ENCODE results near the gene KIRREL3.
A peak's percentile ranks its signal among the peaks of the same experiment; 100 is the strongest.

Gene KIRREL3

DNA sequence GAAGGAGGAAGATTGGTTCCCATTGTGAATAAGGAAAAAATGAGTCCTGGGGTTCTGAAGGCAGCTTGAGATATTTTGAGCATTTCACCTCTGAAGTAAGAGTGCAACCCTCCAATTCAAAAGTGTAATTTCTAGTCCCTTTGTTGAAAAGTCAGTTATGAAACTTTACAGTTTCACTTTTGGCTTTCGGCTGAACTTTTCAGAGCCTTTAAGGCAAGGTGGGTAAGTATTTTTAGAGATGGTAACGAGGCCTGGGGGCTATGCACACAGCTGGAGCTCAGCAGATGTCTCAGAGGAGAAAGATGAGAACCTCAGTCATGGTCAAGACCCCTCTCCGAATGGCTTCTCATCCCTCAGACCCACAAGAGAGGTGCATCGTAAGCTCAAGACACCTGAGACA is 267.6 kb downstream of the KIRREL3 start:
- TF ChIP-seq GATA3 (IDR thresholded peaks at IDR 0.05; ENCODE audit: low read depth, low read length) = no peak
- TF ChIP-seq GATA2 (IDR thresholded peaks at IDR 0.05; ENCODE audit: low read depth, low read length) = no peak

DNA sequence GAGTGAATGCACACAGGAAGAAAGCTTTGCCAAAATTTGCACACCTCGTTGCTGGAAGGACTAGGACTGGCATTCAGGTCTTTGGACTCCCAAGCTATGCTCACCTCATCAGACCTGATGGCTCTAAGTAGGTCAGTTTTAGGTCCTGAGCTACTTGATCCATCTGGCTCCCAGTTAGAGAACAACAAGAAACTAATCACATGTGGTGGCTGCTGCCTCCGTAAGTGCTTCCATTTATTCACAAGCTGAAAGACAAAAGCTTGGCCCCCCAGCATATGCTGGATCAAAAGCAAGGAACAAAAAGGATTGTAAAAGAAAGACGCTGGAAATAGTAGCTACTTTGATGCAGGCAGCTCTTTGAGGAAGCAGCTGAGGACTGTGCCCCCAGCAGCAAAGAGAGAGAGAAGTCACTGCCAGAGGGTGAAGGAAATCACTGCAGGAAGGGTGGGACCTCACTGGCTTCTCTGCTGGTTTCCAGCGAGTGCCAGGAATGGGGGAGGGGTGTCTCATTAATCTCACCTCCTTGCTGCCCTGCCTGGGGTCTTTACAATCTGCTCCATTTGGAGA is 268.9 kb downstream of the KIRREL3 start:
- no peak for TF ChIP-seq GATA3 (IDR thresholded peaks at IDR 0.05; ENCODE audit: low read depth, low read length)
- no peak for TF ChIP-seq GATA2 (IDR thresholded peaks at IDR 0.05; ENCODE audit: low read depth, low read length)

- TF ChIP-seq GATA2 (IDR thresholded peaks at IDR 0.05; ENCODE audit: low read depth, low read length) (no peak), GATA3 (IDR thresholded peaks at IDR 0.05; ENCODE audit: low read depth, low read length) (no peak)
Measured at GRCh38 chr11:126727381-126727780, 273.2 kb downstream of the KIRREL3 start.

- no peak for TF ChIP-seq GATA3 (IDR thresholded peaks at IDR 0.05; ENCODE audit: low read depth, low read length)
- no peak for TF ChIP-seq GATA2 (IDR thresholded peaks at IDR 0.05; ENCODE audit: low read depth, low read length)
Measured at GRCh38 chr11:126725521-126725920, 275.0 kb downstream of the KIRREL3 start.

- TF ChIP-seq GATA3 (IDR thresholded peaks at IDR 0.05; ENCODE audit: low read depth, low read length) (no peak), GATA2 (IDR thresholded peaks at IDR 0.05; ENCODE audit: low read depth, low read length) (peak; percentile 72)
Measured at GRCh38 chr11:126725043-126725442, 275.5 kb downstream of the KIRREL3 start.

- TF ChIP-seq GATA3 (IDR thresholded peaks at IDR 0.05; ENCODE audit: low read depth, low read length) (no peak), GATA2 (IDR thresholded peaks at IDR 0.05; ENCODE audit: low read depth, low read length) (no peak)
Measured at GRCh38 chr11:126723665-126724045, 276.9 kb downstream of the KIRREL3 start.

DNA sequence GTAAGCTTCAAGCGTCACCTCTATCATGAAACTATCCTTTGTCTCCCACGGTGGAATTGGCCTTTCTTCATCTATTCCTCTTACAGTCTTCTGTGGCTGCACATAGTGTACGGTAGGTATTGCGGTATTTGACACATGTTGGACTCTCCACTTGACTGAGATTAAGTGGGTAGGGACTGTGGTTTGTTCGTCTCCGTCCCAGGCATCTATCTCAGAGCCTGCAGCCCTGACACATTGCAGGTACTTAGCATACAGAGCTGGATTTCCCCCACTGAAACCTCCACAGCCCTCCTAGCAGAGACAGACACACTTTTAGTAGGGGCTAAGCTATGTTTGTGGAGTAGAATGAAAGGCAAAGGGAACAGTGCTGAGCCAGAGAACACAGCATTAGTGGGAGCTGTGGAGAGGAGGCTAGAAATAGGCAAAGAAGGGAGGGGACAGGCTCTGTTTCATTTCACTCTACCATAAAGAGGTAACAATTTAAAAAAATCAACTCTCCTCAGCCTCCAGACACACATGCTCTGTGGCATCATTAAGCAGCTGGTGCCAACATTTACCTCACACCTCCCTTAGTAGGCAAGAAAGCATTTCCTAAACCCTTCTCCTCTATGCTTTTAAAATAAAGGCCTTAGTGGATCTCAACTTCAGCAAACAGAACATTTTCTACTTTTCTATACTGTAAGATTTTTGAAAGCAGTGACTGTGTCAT is 277.5 kb downstream of the KIRREL3 start:
- TF ChIP-seq GATA3 (IDR thresholded peaks at IDR 0.05; ENCODE audit: low read depth, low read length) (no peak), GATA2 (IDR thresholded peaks at IDR 0.05; ENCODE audit: low read depth, low read length) (no peak)

GRCh38 chr11:126722006-126722736 is 278.4 kb downstream of the KIRREL3 start:
- TF ChIP-seq GATA2 (IDR thresholded peaks at IDR 0.05; ENCODE audit: low read depth, low read length) = no peak
- TF ChIP-seq GATA3 (IDR thresholded peaks at IDR 0.05; ENCODE audit: low read depth, low read length) = no peak

GRCh38 chr11:126720539-126721235 is 279.9 kb downstream of the KIRREL3 start:
- no peak for TF ChIP-seq GATA3 (IDR thresholded peaks at IDR 0.05; ENCODE audit: low read depth, low read length)

DNA sequence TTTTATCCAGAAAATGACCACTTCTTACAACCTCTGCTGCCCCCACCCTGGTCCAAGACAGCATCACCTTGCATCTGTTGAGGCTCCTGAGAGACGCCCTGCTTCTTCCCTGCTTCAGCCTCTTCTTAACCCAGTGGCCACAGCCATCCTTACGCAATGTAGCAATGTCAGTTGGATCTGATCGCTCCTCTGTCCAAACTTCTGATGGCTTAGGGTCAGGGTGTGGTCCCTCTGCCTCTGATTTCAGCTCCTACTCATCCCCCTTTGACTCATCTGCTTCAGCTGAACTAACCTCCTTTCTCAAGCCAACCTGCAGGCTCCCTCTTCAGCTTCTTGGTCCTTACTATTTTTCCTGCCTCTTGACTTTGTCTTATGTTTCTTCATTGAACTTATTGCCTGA is 280.8 kb downstream of the KIRREL3 start:
- no peak for TF ChIP-seq GATA2 (IDR thresholded peaks at IDR 0.05; ENCODE audit: low read depth, low read length)
- no peak for TF ChIP-seq GATA3 (IDR thresholded peaks at IDR 0.05; ENCODE audit: low read depth, low read length)

DNA sequence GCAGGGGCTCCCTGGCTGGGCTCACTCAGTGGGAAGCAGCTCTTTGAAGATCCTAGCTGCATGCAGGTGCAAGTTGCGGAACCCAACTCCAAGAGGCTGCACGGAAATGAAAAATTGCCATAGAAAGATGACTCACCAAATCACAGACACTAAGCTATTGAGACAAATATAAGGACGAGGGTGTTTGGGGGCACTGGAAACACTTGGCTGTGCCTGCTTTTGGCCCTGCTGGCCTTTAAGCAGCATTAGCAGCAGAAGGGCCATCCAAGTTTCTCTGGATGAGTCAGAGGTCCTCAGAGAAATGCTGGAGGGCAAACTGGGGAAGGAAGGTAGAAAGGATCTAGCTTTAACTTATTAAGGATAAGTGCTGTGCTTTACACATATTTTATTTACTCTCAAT is 282.3 kb downstream of the KIRREL3 start:
- TF ChIP-seq GATA2 (IDR thresholded peaks at IDR 0.05; ENCODE audit: low read depth, low read length) = no peak
- no peak for TF ChIP-seq GATA3 (IDR thresholded peaks at IDR 0.05; ENCODE audit: low read depth, low read length)

DNA sequence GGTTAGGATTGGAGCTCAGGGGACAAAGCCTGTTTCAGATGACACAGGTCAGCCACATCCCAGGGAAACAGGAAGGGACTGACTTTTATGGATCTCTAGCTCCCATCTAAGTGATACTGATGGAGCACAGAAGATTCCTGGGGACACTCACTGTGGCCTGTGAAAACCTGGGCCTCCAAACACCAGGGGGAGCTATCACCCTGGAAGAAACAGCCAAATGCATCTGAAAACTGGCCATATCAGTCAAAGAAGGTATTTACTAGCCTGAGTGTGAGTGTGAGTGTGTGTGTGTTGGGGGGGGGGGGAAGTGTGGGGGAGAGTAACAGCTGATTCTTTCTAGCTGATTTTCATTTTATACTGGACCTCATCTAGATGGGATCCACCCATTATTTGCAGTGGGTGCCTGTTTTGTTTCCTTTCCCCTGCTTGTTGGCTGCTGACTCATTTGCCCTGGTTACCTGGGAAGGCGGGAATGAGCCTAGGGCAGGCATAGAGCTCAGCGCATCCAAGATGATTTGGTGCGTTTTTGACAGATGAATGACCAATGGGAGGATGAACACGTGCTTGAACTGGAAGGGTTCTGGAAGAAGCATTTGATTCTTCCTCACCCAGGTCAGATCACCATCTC is 284.0 kb downstream of the KIRREL3 start:
- TF ChIP-seq GATA3 (IDR thresholded peaks at IDR 0.05; ENCODE audit: low read depth, low read length) (no peak), GATA2 (IDR thresholded peaks at IDR 0.05; ENCODE audit: low read depth, low read length) (no peak)

GRCh38 chr11:126713806-126714205 is 286.8 kb downstream of the KIRREL3 start:
- TF ChIP-seq GATA2 (IDR thresholded peaks at IDR 0.05; ENCODE audit: low read depth, low read length) (no peak), GATA3 (IDR thresholded peaks at IDR 0.05; ENCODE audit: low read depth, low read length) (no peak)
